Mammary epithelial cell (primary cell): ENCODE measurements around the gene GABRR3.

Experiments
- EZH2 ChIP-seq: IDR thresholded peaks from 2 replicates; pipeline ENCODE4 v1.6.1; 2012; ENCODE audit warnings: low read length, inconsistent platforms, borderline replicate concordance
- TF ChIP-seq, protein P1 (sequence below), 2 donors: IDR thresholded peaks in 1 of 2; conservative IDR thresholded peaks in 1 of 2; 2 replicates each; pipeline ENCODE4 v1.5.1; 2011 to 2012; ENCODE audit warnings: inconsistent platforms in 2 of 2, low read length in 2 of 2, mild to moderate bottlenecking in 2 of 2, control low read depth in 1 of 2, low read depth in 1 of 2; ENCODE audit not compliant: insufficient read depth in 1 of 2; ENCODE audit errors: extremely low read depth in 1 of 2

DNA sequence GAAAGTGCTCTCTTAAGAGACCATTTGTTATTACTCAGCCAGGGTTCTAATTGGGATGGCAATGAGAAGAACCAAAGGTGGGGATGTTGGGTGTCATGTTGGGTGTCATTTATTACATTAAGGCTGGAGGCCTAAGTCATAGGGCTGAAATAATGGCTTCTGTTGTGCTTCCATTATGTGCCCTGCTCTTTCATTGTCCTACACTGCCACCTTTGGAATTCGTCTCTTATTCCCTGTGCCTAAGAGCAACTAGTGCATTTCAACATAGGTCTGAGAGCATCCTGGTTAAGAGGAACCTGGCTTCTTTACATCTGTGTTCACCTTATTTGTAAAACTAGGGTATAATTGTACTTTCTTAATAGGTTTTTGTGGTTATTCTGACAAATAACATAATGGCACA lies 95.1 kb downstream of the GABRR3 start:
- TF ChIP-seq, protein P1, sequence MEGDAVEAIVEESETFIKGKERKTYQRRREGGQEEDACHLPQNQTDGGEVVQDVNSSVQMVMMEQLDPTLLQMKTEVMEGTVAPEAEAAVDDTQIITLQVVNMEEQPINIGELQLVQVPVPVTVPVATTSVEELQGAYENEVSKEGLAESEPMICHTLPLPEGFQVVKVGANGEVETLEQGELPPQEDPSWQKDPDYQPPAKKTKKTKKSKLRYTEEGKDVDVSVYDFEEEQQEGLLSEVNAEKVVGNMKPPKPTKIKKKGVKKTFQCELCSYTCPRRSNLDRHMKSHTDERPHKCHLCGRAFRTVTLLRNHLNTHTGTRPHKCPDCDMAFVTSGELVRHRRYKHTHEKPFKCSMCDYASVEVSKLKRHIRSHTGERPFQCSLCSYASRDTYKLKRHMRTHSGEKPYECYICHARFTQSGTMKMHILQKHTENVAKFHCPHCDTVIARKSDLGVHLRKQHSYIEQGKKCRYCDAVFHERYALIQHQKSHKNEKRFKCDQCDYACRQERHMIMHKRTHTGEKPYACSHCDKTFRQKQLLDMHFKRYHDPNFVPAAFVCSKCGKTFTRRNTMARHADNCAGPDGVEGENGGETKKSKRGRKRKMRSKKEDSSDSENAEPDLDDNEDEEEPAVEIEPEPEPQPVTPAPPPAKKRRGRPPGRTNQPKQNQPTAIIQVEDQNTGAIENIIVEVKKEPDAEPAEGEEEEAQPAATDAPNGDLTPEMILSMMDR (conservative IDR thresholded peaks at IDR 0.05 in 1 of 2, IDR thresholded peaks at IDR 0.05 in 1 of 2; ENCODE audit: extremely low read depth in 1 of 2, insufficient read depth in 1 of 2, low read depth in 1 of 2, low read length in 2 of 2), result no peak
- TF ChIP-seq EZH2, result no peak
